PC-9 (cell line): Measurements from ENCODE around the gene CCSAP. TPM values are rescaled to one million over a fixed set of nuclear protein-coding genes. Genes with fewer than 3 reads are reported as not detected.

Source experiments
- BruUV-seq: library from RNA; stranded (reverse); fragments of 400-500 nt; replicated peaks from 2 replicates; lab custom pipeline; 2021; lab: Mats Ljungman, UMichigan
- CTCF ChIA-PET: fragments of 300-600 bp; sonication (Branson Sonifier 250); formaldehyde crosslinking; loops from one replicate; lab custom pipeline; 2022; ENCODE audit warnings: antibody characterized with exemption; lab: Charles Lee
- POLR2A ChIA-PET: fragments of 300-600 bp; sonication (Branson Sonifier 250); formaldehyde crosslinking; loops from one replicate; lab custom pipeline; 2022; ENCODE audit warnings: antibody characterized with exemption; ENCODE audit not compliant: unreplicated experiment; lab: Charles Lee
- DNase-seq, 2 experiments: peaks; one replicate each; pipeline versions ENCODE4 v3.0.0 to v3.0.0-alpha.2; 2015 to 2022; ENCODE audit warnings: mixed read lengths in 1 of 2
- H2AFZ ChIP-seq: fragments of 200-600 bp; sonication (generic); 2 replicates; pipeline ENCODE4 v1.8.1; 2017; ENCODE audit warnings: antibody characterized with exemption
- H3F3A ChIP-seq: fragments of 200-600 bp; sonication (generic); 2 replicates; pipeline ENCODE4 v1.8.1; 2017; ENCODE audit warnings: antibody characterized with exemption, mild to moderate bottlenecking, low read depth; ENCODE audit not compliant: insufficient read depth
- H3K27ac ChIP-seq: fragments of 200-600 bp; sonication (generic); 2 replicates; pipeline ENCODE4 v1.6.1; 2016; ENCODE audit warnings: mixed run types
- H3K27me3 ChIP-seq: fragments of 200-600 bp; sonication (generic); 2 replicates; pipeline ENCODE4 v1.6.1; 2016; ENCODE audit warnings: low read depth, mixed run types; ENCODE audit not compliant: insufficient read depth
- H3K36me3 ChIP-seq: fragments of 200-600 bp; sonication (generic); 2 replicates; pipeline ENCODE4 v1.6.1; 2016; ENCODE audit warnings: low read depth, mixed run types
- H3K4me1 ChIP-seq: fragments of 200-600 bp; sonication (generic); replicated peaks from 2 replicates; pipeline ENCODE4 v1.6.1; 2016; ENCODE audit warnings: mixed run types; ENCODE audit not compliant: insufficient read depth
- H3K4me2 ChIP-seq: fragments of 200-600 bp; sonication (generic); 2 replicates; pipeline ENCODE4 v1.6.1; 2017; ENCODE audit warnings: mixed run types
- H3K4me3 ChIP-seq: fragments of 200-600 bp; sonication (generic); 2 replicates; pipeline ENCODE4 v1.6.1; 2016; ENCODE audit warnings: mixed run types
- H3K79me2 ChIP-seq: fragments of 200-600 bp; sonication (generic); 2 replicates; pipeline ENCODE4 v1.6.1; 2017; ENCODE audit warnings: low read depth, mixed run types
- H3K9me2 ChIP-seq: fragments of 200-600 bp; sonication (generic); 2 replicates; pipeline ENCODE4 v1.8.1; 2017; ENCODE audit warnings: mild to moderate bottlenecking; ENCODE audit not compliant: insufficient read depth
- H3K9me3 ChIP-seq: fragments of 200-600 bp; sonication (generic); 2 replicates; pipeline ENCODE4 v1.8.1; 2016; ENCODE audit warnings: low read depth; ENCODE audit not compliant: insufficient read depth
- H4K20me1 ChIP-seq: fragments of 200-600 bp; sonication (generic); 2 replicates; pipeline ENCODE4 v1.8.1; 2017; ENCODE audit not compliant: insufficient read depth
- EZH2 ChIP-seq: fragments of 200-600 bp; sonication (generic); IDR thresholded peaks from 2 replicates; pipeline ENCODE4 v1.8.0; 2017; ENCODE audit warnings: antibody characterized with exemption, low read depth
- intact Hi-C: fragments of 100-400 bp; cut with micrococcal nuclease; formaldehyde crosslinking; loops from one replicate; pipeline ENCODE4 v1.10.0; 2022; ENCODE audit not compliant: unreplicated experiment
- total RNA-seq: library from RNA; stranded (reverse); gene quantifications from 2 replicates; pipeline ENCODE4 v1.2.3, GENCODE V29; 2021
- TF ChIP-seq, protein P1 (sequence below): fragments of 200-600 bp; sonication (generic); conservative IDR thresholded peaks from 2 replicates; pipeline ENCODE4 v1.6.1; 2017; ENCODE audit warnings: mixed run types, antibody characterized with exemption, mild to moderate bottlenecking, moderate library complexity

The CCSAP gene
- total RNA-seq, 1 experiment from 2014 or later: 6.7 TPM

GRCh38 chr1:229385853-229386456 lies 43.1 kb upstream of the CCSAP start:
- Histone ChIP-seq H3K9me3 (no peaks in the 10 kb centered on the region), H3K4me1 (peaks cover 15% of the 10 kb centered on the region), H2AFZ (no peak overlapping the region), H3K9me2 (no peaks in the 10 kb centered on the region), H3K4me3 (no peak overlapping the region), H3K27ac (no peak overlapping the region), H3K79me2 (no peaks in the 10 kb centered on the region), H4K20me1 (no peaks in the 10 kb centered on the region), H3F3A (peaks cover 7% of the 10 kb centered on the region; the same call in 1 of the 2 replicates), H3K4me2 (no peak overlapping the region), H3K27me3 (no peaks in the 10 kb centered on the region; the same call in 1 of the 2 replicates), H3K36me3 (no peaks in the 10 kb centered on the region)
- ChIA-PET POLR2A (no interaction called here), CTCF (no interaction called here)
- intact Hi-C loops: no loop called here
- TF ChIP-seq, protein P1, sequence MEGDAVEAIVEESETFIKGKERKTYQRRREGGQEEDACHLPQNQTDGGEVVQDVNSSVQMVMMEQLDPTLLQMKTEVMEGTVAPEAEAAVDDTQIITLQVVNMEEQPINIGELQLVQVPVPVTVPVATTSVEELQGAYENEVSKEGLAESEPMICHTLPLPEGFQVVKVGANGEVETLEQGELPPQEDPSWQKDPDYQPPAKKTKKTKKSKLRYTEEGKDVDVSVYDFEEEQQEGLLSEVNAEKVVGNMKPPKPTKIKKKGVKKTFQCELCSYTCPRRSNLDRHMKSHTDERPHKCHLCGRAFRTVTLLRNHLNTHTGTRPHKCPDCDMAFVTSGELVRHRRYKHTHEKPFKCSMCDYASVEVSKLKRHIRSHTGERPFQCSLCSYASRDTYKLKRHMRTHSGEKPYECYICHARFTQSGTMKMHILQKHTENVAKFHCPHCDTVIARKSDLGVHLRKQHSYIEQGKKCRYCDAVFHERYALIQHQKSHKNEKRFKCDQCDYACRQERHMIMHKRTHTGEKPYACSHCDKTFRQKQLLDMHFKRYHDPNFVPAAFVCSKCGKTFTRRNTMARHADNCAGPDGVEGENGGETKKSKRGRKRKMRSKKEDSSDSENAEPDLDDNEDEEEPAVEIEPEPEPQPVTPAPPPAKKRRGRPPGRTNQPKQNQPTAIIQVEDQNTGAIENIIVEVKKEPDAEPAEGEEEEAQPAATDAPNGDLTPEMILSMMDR: no peak
- TF ChIP-seq EZH2: no peak
- DNase-seq: no peak
- no TSS peak for BruUV-seq

- Histone ChIP-seq H3K4me3 (no peak overlapping the region), H3K9me3 (no peaks in the 10 kb centered on the region), H4K20me1 (no peaks in the 10 kb centered on the region), H3K4me2 (no peak overlapping the region), H3K36me3 (no peaks in the 10 kb centered on the region), H3K27ac (no peak overlapping the region), H3F3A (peaks cover 5% of the 10 kb centered on the region; the same call in 1 of the 2 replicates), H3K9me2 (no peaks in the 10 kb centered on the region), H3K27me3 (peaks cover 4% of the 10 kb centered on the region; the same call in 1 of the 2 replicates), H3K4me1 (peaks cover 14% of the 10 kb centered on the region), H2AFZ (no peak overlapping the region), H3K79me2 (no peaks in the 10 kb centered on the region)
- ChIA-PET CTCF (no interaction called here), POLR2A (no interaction called here)
- BruUV-seq: no TSS peak
- intact Hi-C loops: no loop called here
- TF ChIP-seq, protein P1: no peak
- TF ChIP-seq EZH2: no peak
- DNase-seq: no peak
Measured at GRCh38 chr1:229384822-229385221, 42.0 kb upstream of the CCSAP start.

GRCh38 chr1:229383961-229384360 lies 41.1 kb upstream of the CCSAP start:
- no peaks in the 10 kb centered on the region for H3K9me3 ChIP-seq
- H3K36me3 ChIP-seq: no peaks in the 10 kb centered on the region
- no peaks in the 10 kb centered on the region for H3K79me2 ChIP-seq
- no peaks in the 10 kb centered on the region for H3K9me2 ChIP-seq
- DNase-seq: no peak
- TF ChIP-seq, protein P1: no peak
- TF ChIP-seq EZH2: no peak
- peaks cover 4% of the 10 kb centered on the region; the same call in 1 of the 2 replicates for H3K27me3 ChIP-seq
- no peaks in the 10 kb centered on the region; the same call in 1 of the 2 replicates for H3F3A ChIP-seq
- no peak overlapping the region for H2AFZ ChIP-seq
- intact Hi-C loops: no loop called here
- POLR2A ChIA-PET: no interaction called here
- H3K27ac ChIP-seq: no peak overlapping the region
- no peaks in the 10 kb centered on the region for H4K20me1 ChIP-seq
- no peak overlapping the region for H3K4me2 ChIP-seq
- H3K4me3 ChIP-seq: no peak overlapping the region
- CTCF ChIA-PET: no interaction called here
- BruUV-seq: no TSS peak
- peaks cover 6% of the 10 kb centered on the region for H3K4me1 ChIP-seq
